Endothelial cell of umbilical vein (primary cell): Measurements from ENCODE around the gene FXYD4. TPM values are rescaled to one million over a fixed set of nuclear protein-coding genes. Genes with fewer than 3 reads are reported as not detected.

Experiments
- BruUV-seq: library from RNA; stranded (reverse); fragments of 400-500 nt; replicated peaks from 2 replicates; lab custom pipeline; 2021; lab: Mats Ljungman, UMichigan
- CTCF ChIA-PET: fragments of 300-600, 350-600 bp; sonication (Branson Sonifier 250); formaldehyde crosslinking; loops from one replicate; lab custom pipeline; 2021; ENCODE audit warnings: antibody characterized with exemption, inconsistent platforms; lab: Charles Lee
- POLR2A ChIA-PET: fragments of 300-600, 350-600 bp; sonication (Branson Sonifier 250); formaldehyde crosslinking; loops from one replicate; lab custom pipeline; 2021; ENCODE audit warnings: antibody characterized with exemption, inconsistent platforms; lab: Charles Lee
- DNase-seq: peaks from one replicate; pipeline ENCODE4 v3.0.0-alpha.2; 2011; ENCODE audit warnings: low read depth, low spot score
- FAIRE-seq: peaks from 2 replicates; lab custom pipeline; 2011; peaks lifted over from hg19 to GRCh38; lab: Jason Lieb, UNC
- H2AFZ ChIP-seq: 2 replicates; pipeline ENCODE4 v1.6.0; 2012; ENCODE audit warnings: low read depth, low read length, control low read depth, inconsistent platforms
- H3K27ac ChIP-seq: 2 replicates; pipeline ENCODE4 v1.5.1; 2011; ENCODE audit warnings: low read depth, mild to moderate bottlenecking, control low read depth, low read length, moderate library complexity; ENCODE audit not compliant: insufficient read depth
- H3K27me3 ChIP-seq, 2 experiments: 2 replicates each; pipeline versions ENCODE4 v1.6.0 to v1.6.1; 2011; ENCODE audit warnings: low read length in 2 of 2, mixed read lengths in 1 of 2; ENCODE audit not compliant: control insufficient read depth in 2 of 2, insufficient read depth in 2 of 2
- H3K36me3 ChIP-seq, 2 experiments: 2 replicates in 1 of 2; 3 replicates in 1 of 2; pipeline ENCODE4 v1.5.1; 2011; ENCODE audit warnings: low read length in 2 of 2, mild to moderate bottlenecking in 1 of 2, moderate library complexity in 1 of 2; ENCODE audit not compliant: control insufficient read depth in 2 of 2, insufficient read depth in 2 of 2; ENCODE audit errors: extremely low read depth in 1 of 2
- H3K4me1 ChIP-seq: 3 replicates; pipeline ENCODE4 v1.5.1; 2011; ENCODE audit warnings: mild to moderate bottlenecking, low read length; ENCODE audit not compliant: control insufficient read depth, insufficient read depth; ENCODE audit errors: extremely low read depth
- H3K4me2 ChIP-seq: 2 replicates; pipeline ENCODE4 v1.6.1; 2011; ENCODE audit warnings: low read length, control low read depth, mixed read lengths; ENCODE audit not compliant: insufficient read depth
- H3K4me3 ChIP-seq, 3 experiments: fragments of 200-600 bp in 1 of 3; sonication (generic), shearing (Covaris generic) in 1 of 3; replicated peaks in 1 of 3; 2 replicates each; pipeline ENCODE4 v1.5.1; 2011 to 2016; ENCODE audit warnings: control low read depth in 3 of 3, low read length in 3 of 3, mild to moderate bottlenecking in 2 of 3, inconsistent platforms in 1 of 3, low read depth in 1 of 3, moderate library complexity in 1 of 3; ENCODE audit not compliant: insufficient read depth in 1 of 3
- H3K79me2 ChIP-seq: 2 replicates; pipeline ENCODE4 v1.6.0; 2012; ENCODE audit warnings: low read length, inconsistent platforms; ENCODE audit not compliant: control insufficient read depth, insufficient read depth
- H3K9ac ChIP-seq: replicated peaks from 2 replicates; pipeline ENCODE3; 2011; ENCODE audit warnings: low read length, control low read depth; ENCODE audit not compliant: insufficient read depth; ENCODE audit errors: extremely low read depth
- H3K9me1 ChIP-seq: replicated peaks from 3 replicates; pipeline ENCODE4 v1.6.0; 2011; ENCODE audit warnings: mild to moderate bottlenecking, low read length; ENCODE audit not compliant: control insufficient read depth, insufficient read depth; ENCODE audit errors: extremely low read depth
- H3K9me3 ChIP-seq: replicated peaks from 2 replicates; pipeline ENCODE4 v1.5.1; 2012; ENCODE audit warnings: low read length, inconsistent platforms; ENCODE audit not compliant: control insufficient read depth, insufficient read depth
- H4K20me1 ChIP-seq: replicated peaks from 2 replicates; pipeline ENCODE3; 2011; ENCODE audit warnings: mild to moderate bottlenecking, low read length; ENCODE audit not compliant: control insufficient read depth, insufficient read depth; ENCODE audit errors: extremely low read depth
- EZH2 ChIP-seq: IDR thresholded peaks from 2 replicates; pipeline ENCODE4 v1.6.1; 2012; ENCODE audit warnings: borderline replicate concordance, low read depth, mild to moderate bottlenecking, moderate library complexity, low read length, inconsistent platforms; ENCODE audit not compliant: severe bottlenecking
- FOS ChIP-seq: IDR thresholded peaks from 2 replicates; pipeline ENCODE4 v1.6.1; 2011; ENCODE audit warnings: mild to moderate bottlenecking, low read length, moderate library complexity, borderline replicate concordance; ENCODE audit not compliant: insufficient read depth
- GATA2 ChIP-seq: IDR thresholded peaks from 2 replicates; pipeline ENCODE4 v1.7.0; 2011; ENCODE audit warnings: low read depth, mild to moderate bottlenecking, moderate library complexity, mixed read lengths, low read length; ENCODE audit not compliant: insufficient read length, insufficient read depth
- JUN ChIP-seq: IDR thresholded peaks from 2 replicates; pipeline ENCODE4 v1.6.1; 2011; ENCODE audit warnings: borderline replicate concordance, low read depth; ENCODE audit not compliant: insufficient read length, insufficient read depth
- MAX ChIP-seq: IDR thresholded peaks from 2 replicates; pipeline ENCODE4 v1.6.1; 2011; ENCODE audit not compliant: insufficient read depth, insufficient read length
- MYC ChIP-seq: IDR thresholded peaks from one replicate; pipeline ENCODE4 v1.6.1; 2011; ENCODE audit warnings: mild to moderate bottlenecking, low read depth, low read length
- POLR2A ChIP-seq: IDR thresholded peaks from 2 replicates; pipeline ENCODE4 v1.6.1; 2012; ENCODE audit warnings: low read depth, mild to moderate bottlenecking, control low read depth, low read length
- POLR2AphosphoS5 ChIP-seq: IDR thresholded peaks from 2 replicates; pipeline ENCODE4 v1.6.1; 2012; ENCODE audit warnings: low read depth, mild to moderate bottlenecking, control low read depth, low read length, moderate library complexity; ENCODE audit not compliant: insufficient read depth
- dilution Hi-C: fragments of 300-500 bp; cut with MboI; formaldehyde crosslinking; loops from one replicate; pipeline ENCODE4 v1.15.0; 2019; ENCODE audit warnings: low sequenced_read_pairs; ENCODE audit not compliant: extremely low pct_ligation_motif_present
- intact Hi-C: fragments of 100-400 bp; cut with micrococcal nuclease; formaldehyde crosslinking; loops from one replicate; pipeline ENCODE4 v1.10.0; 2022
- polyA plus RNA-seq, 4 experiments: library from polyadenylated mRNA; depleted of rRNA in 3 of 4; stranded (reverse) in 3 of 4; unstranded in 1 of 4; fragments of >200 nt; gene quantifications; 2 replicates each; pipeline versions ENCODE4 v1.2.1 to v1.2.3, GENCODE V29; 2011 to 2012; ENCODE audit warnings: missing spikeins in 1 of 4
- total RNA-seq: library from RNA; stranded (reverse); gene quantifications from 2 replicates; pipeline ENCODE4 v1.2.3, GENCODE V29; 2021
- TF ChIP-seq, protein P1 (sequence below), 2 donors: IDR thresholded peaks; 1 replicate in 1 of 2; 2 replicates in 1 of 2; pipeline ENCODE4 v1.5.1; 2011; ENCODE audit warnings: low read length in 2 of 2, mild to moderate bottlenecking in 2 of 2, moderate library complexity in 2 of 2, control low read depth in 1 of 2, inconsistent platforms in 1 of 2, low read depth in 1 of 2; ENCODE audit not compliant: insufficient read depth in 1 of 2; ENCODE audit errors: extremely low read depth in 1 of 2

The FXYD4 gene
- total and polyA plus RNA-seq, 2 donors (not counting 3 experiments of a cell fraction or from before 2014, with no cell fraction given) = not detected

DNA sequence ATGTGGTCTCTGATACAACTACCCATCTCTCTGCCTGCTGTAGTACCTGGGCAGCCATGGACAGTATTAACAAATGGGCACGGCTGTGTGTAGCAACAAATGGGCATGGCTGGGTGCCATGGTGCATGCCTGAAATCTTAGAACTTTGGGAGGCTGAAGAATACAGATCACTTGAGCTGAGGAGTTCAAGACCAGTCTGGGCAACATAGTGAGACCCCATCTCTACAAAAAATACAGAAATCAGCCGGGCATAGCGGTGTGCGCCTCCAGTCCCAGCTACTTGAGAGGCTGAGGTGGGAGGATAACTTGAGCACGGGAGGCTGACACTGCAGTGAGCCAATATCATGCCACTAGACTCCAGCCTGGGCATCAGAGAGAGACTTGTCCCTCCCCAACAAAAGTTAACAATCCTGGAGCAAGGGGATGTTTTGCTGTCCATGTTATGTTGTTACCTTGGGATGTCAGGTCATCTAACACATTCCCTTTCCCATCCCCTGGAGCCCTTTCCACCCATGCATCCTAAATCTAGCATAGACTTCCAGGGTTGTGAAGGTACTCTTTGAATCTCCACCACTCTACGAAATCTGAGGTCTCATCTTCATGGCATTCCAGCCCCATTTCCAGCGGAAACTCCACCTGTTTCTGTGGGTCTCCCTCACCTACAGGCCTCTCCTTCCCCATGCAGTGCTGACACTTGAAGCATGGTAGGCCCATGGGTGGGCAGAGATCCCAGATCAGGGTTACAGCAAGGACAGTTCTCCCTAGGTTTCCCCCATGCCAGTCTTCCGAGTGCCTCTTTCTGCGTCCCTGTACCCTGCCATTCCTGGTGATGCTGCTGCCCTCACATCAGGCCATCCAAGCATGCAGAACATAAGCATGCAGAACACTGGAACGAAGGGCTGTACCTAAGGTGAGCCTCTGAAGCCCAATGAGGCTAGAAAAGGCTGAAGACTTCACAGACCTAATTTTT lies 13.1 kb downstream of the FXYD4 start:
- DNase-seq (no peak), FAIRE-seq (no peak)
- H3K9me1 ChIP-seq = no peaks in the 10 kb centered on the region
- H3K9ac ChIP-seq = no peak overlapping the region
- TF ChIP-seq GATA2 (no peak), POLR2A (peak; percentile 58), POLR2AphosphoS5 (peak; percentile 62)
- no peak overlapping the region for H2AFZ ChIP-seq
- no peaks in the 10 kb centered on the region for H3K4me1 ChIP-seq
- dilution Hi-C loops = no loop called here
- H3K27me3 ChIP-seq = no peaks in the 10 kb centered on the region
- peaks cover 24 to 25% of the 10 kb centered on the region in 2 experiments for H3K36me3 ChIP-seq
- H3K4me2 ChIP-seq = no peak overlapping the region
- no peaks in the 10 kb centered on the region for H3K9me3 ChIP-seq
- CTCF ChIA-PET = no interaction called here
- no peak overlapping the region for H3K27ac ChIP-seq
- BruUV-seq = no TSS peak
- H3K4me3 ChIP-seq = no peak overlapping the region
- POLR2A ChIA-PET = no interaction called here
- peaks cover 17% of the 10 kb centered on the region for H3K79me2 ChIP-seq
- intact Hi-C loops = no loop called here
- H4K20me1 ChIP-seq = peaks cover 4% of the 10 kb centered on the region

- peaks cover 25 to 31% of the 10 kb centered on the region in 2 experiments for H3K36me3 ChIP-seq
- dilution Hi-C loops = no loop called here
Measured at GRCh38 chr10:43385412-43386004, 14.1 kb downstream of the FXYD4 start.

More at GRCh38 chr10:43385412-43386004, 14.1 kb downstream of the FXYD4 start:
- no peaks in the 10 kb centered on the region for H3K9me3 ChIP-seq
- ChIA-PET CTCF (no interaction called here), POLR2A (no interaction called here)
- H3K4me2 ChIP-seq = no peak overlapping the region
- H3K4me3 ChIP-seq = no peak overlapping the region
- peaks cover 26% of the 10 kb centered on the region for H3K79me2 ChIP-seq
- H3K9ac ChIP-seq = no peak overlapping the region
- intact Hi-C loops = no loop called here
- no peak for DNase-seq
- no peaks in the 10 kb centered on the region for H3K9me1 ChIP-seq
- no peak for FAIRE-seq
- H3K4me1 ChIP-seq = no peaks in the 10 kb centered on the region
- BruUV-seq = no TSS peak
- H2AFZ ChIP-seq = no peak overlapping the region
- no peaks in the 10 kb centered on the region for H3K27me3 ChIP-seq
- H4K20me1 ChIP-seq = peaks cover 4% of the 10 kb centered on the region
- no peak overlapping the region for H3K27ac ChIP-seq
- no peak for TF ChIP-seq MAX
- no peak for TF ChIP-seq FOS
- TF ChIP-seq, protein P1, sequence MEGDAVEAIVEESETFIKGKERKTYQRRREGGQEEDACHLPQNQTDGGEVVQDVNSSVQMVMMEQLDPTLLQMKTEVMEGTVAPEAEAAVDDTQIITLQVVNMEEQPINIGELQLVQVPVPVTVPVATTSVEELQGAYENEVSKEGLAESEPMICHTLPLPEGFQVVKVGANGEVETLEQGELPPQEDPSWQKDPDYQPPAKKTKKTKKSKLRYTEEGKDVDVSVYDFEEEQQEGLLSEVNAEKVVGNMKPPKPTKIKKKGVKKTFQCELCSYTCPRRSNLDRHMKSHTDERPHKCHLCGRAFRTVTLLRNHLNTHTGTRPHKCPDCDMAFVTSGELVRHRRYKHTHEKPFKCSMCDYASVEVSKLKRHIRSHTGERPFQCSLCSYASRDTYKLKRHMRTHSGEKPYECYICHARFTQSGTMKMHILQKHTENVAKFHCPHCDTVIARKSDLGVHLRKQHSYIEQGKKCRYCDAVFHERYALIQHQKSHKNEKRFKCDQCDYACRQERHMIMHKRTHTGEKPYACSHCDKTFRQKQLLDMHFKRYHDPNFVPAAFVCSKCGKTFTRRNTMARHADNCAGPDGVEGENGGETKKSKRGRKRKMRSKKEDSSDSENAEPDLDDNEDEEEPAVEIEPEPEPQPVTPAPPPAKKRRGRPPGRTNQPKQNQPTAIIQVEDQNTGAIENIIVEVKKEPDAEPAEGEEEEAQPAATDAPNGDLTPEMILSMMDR (IDR thresholded peaks at IDR 0.05; ENCODE audit: extremely low read depth in 1 of 2, insufficient read depth in 1 of 2, low read depth in 1 of 2, low read length in 2 of 2) = no peak
- TF ChIP-seq GATA2 = no peak
- TF ChIP-seq POLR2A = no peak
- no peak for TF ChIP-seq POLR2AphosphoS5
- no peak for TF ChIP-seq EZH2
- no peak for TF ChIP-seq MYC
- no peak for TF ChIP-seq JUN
